Measurements from ENCODE around the gene ZG16. TPM values are rescaled to one million over a fixed set of nuclear protein-coding genes. Genes with fewer than 3 reads are reported as not detected.
"Not testable (repeated sequence)": the region's sequence is repeated elsewhere in the genome, so short reads cannot be mapped to it uniquely, and the experiment has no call there.

The ZG16 gene
- total and polyA plus RNA-seq, 9 donors: 0.05 to 0.13 TPM; not detected in 7

GRCh38 chr16:29739927-29740629 lies 38.0 kb upstream of the ZG16 start:
- 83% methylated on average over 2 of the region's 6 CpGs for WGBS (ENCODE audit: insufficient coverage)
- not testable (repeated sequence) for H3K4me3 ChIP-seq (ENCODE audit: low read length); H3K9me3 ChIP-seq (replicated peaks; ENCODE audit: control insufficient read depth, low read depth, low read length); H3K36me3 ChIP-seq (ENCODE audit: control insufficient read depth, insufficient read depth, low read length); H3K4me1 ChIP-seq (ENCODE audit: control insufficient read depth, insufficient read depth, low read length); DNase-seq; H3K27me3 ChIP-seq (ENCODE audit: control insufficient read depth, insufficient read depth, low read length); H3K27ac ChIP-seq (ENCODE audit: low read length)

GRCh38 chr16:29740630-29741015 lies 37.4 kb upstream of the ZG16 start:
- 67% methylated on average over 3 of the region's 11 CpGs for WGBS (ENCODE audit: insufficient coverage)
- H3K27me3 ChIP-seq (ENCODE audit: control insufficient read depth, insufficient read depth, low read length); H3K27ac ChIP-seq (ENCODE audit: low read length); H3K36me3 ChIP-seq (ENCODE audit: control insufficient read depth, insufficient read depth, low read length); H3K4me1 ChIP-seq (ENCODE audit: control insufficient read depth, insufficient read depth, low read length); H3K4me3 ChIP-seq (ENCODE audit: low read length); H3K9me3 ChIP-seq (replicated peaks; ENCODE audit: control insufficient read depth, low read depth, low read length); DNase-seq: not testable (repeated sequence)

- H3K27ac ChIP-seq (ENCODE audit: low read length): no peak overlapping the region
- H3K4me1 ChIP-seq (ENCODE audit: control insufficient read depth, insufficient read depth, low read length): no peaks in the 10 kb centered on the region
- no peak for DNase-seq
- H3K9me3 ChIP-seq (replicated peaks; ENCODE audit: control insufficient read depth, low read depth, low read length): no peaks in the 10 kb centered on the region
- H3K4me3 ChIP-seq (ENCODE audit: low read length): no peak overlapping the region
- WGBS (ENCODE audit: insufficient coverage): 71% methylated on average over 2 of the region's 7 CpGs
- H3K36me3 ChIP-seq (ENCODE audit: control insufficient read depth, insufficient read depth, low read length): no peaks in the 10 kb centered on the region
- H3K27me3 ChIP-seq (ENCODE audit: control insufficient read depth, insufficient read depth, low read length): no peaks in the 10 kb centered on the region
These were observed 35.3 kb upstream of the ZG16 start for GRCh38 chr16:29742683-29743275.

- WGBS (ENCODE audit: insufficient coverage): no CpG with 5 or more reads among the region's 5 CpGs
- Histone ChIP-seq H3K4me1 (ENCODE audit: control insufficient read depth, insufficient read depth, low read length) (no peaks in the 10 kb centered on the region), H3K27me3 (ENCODE audit: control insufficient read depth, insufficient read depth, low read length) (no peaks in the 10 kb centered on the region), H3K36me3 (ENCODE audit: control insufficient read depth, insufficient read depth, low read length) (no peaks in the 10 kb centered on the region), H3K4me3 (ENCODE audit: low read length) (no peak overlapping the region), H3K9me3 (replicated peaks; ENCODE audit: control insufficient read depth, low read depth, low read length) (no peaks in the 10 kb centered on the region), H3K27ac (ENCODE audit: low read length) (no peak overlapping the region)
- no peak for DNase-seq
These were observed 34.6 kb upstream of the ZG16 start for GRCh38 chr16:29743475-29743826.

- Histone ChIP-seq H3K4me1 (ENCODE audit: control insufficient read depth, insufficient read depth, low read length) (no peaks in the 10 kb centered on the region), H3K4me3 (ENCODE audit: low read length) (no peak overlapping the region), H3K27ac (ENCODE audit: low read length) (no peak overlapping the region), H3K36me3 (ENCODE audit: control insufficient read depth, insufficient read depth, low read length) (no peaks in the 10 kb centered on the region), H3K9me3 (replicated peaks; ENCODE audit: control insufficient read depth, low read depth, low read length) (no peaks in the 10 kb centered on the region), H3K27me3 (ENCODE audit: control insufficient read depth, insufficient read depth, low read length) (no peaks in the 10 kb centered on the region)
- DNase-seq: no peak
- 84% methylated on average over 16 of the region's 21 CpGs for WGBS (ENCODE audit: insufficient coverage)
These were observed 34.1 kb upstream of the ZG16 start for GRCh38 chr16:29743827-29744531.

- Histone ChIP-seq H3K4me3 (ENCODE audit: low read length) (no peak overlapping the region), H3K27me3 (ENCODE audit: control insufficient read depth, insufficient read depth, low read length) (no peaks in the 10 kb centered on the region), H3K9me3 (replicated peaks; ENCODE audit: control insufficient read depth, low read depth, low read length) (no peaks in the 10 kb centered on the region), H3K4me1 (ENCODE audit: control insufficient read depth, insufficient read depth, low read length) (no peaks in the 10 kb centered on the region), H3K27ac (ENCODE audit: low read length) (no peak overlapping the region), H3K36me3 (ENCODE audit: control insufficient read depth, insufficient read depth, low read length) (no peaks in the 10 kb centered on the region)
- DNase-seq: no peak
- 86% methylated on average over 19 of the region's 20 CpGs for WGBS (ENCODE audit: insufficient coverage)
These were observed 33.4 kb upstream of the ZG16 start for GRCh38 chr16:29744541-29745101.

- peak; percentile 9 for DNase-seq
- WGBS (ENCODE audit: insufficient coverage): 70% methylated on average over 13 of the region's 16 CpGs
- H3K4me1 ChIP-seq (ENCODE audit: control insufficient read depth, insufficient read depth, low read length): no peaks in the 10 kb centered on the region
- H3K27ac ChIP-seq (ENCODE audit: low read length): no peak overlapping the region
- peak overlapping the region; percentile 31 for H3K4me3 ChIP-seq (ENCODE audit: low read length)
- H3K27me3 ChIP-seq (ENCODE audit: control insufficient read depth, insufficient read depth, low read length): no peaks in the 10 kb centered on the region
- no peaks in the 10 kb centered on the region for H3K36me3 ChIP-seq (ENCODE audit: control insufficient read depth, insufficient read depth, low read length)
- H3K9me3 ChIP-seq (replicated peaks; ENCODE audit: control insufficient read depth, low read depth, low read length): no peaks in the 10 kb centered on the region
These were observed 32.8 kb upstream of the ZG16 start for GRCh38 chr16:29745121-29745852.

GRCh38 chr16:29745853-29746345 lies 32.2 kb upstream of the ZG16 start, which contains the start of gene C16orf54:
Gene C16orf54, minus strand, starts transcription at chr16:29745990. Its CDS starts 1,039 bp downstream, at chr16:29744951.
- Histone ChIP-seq H3K4me3 (ENCODE audit: low read length) (peak within 1 kb of the TSS; percentile 31), H3K27ac (ENCODE audit: low read length) (no peak within 1 kb of the TSS), H3K36me3 (ENCODE audit: control insufficient read depth, insufficient read depth, low read length) (no peaks in the 10 kb centered on the region), H3K4me1 (ENCODE audit: control insufficient read depth, insufficient read depth, low read length) (no peaks in the 10 kb centered on the region), H3K27me3 (ENCODE audit: control insufficient read depth, insufficient read depth, low read length) (no peaks in the 10 kb centered on the region), H3K9me3 (replicated peaks; ENCODE audit: control insufficient read depth, low read depth, low read length) (no peaks in the 10 kb centered on the region)
- peak; percentile 67 for DNase-seq
- WGBS (ENCODE audit: insufficient coverage): 66% methylated on average over 12 of the region's 12 CpGs

GRCh38 chr16:29746518-29746917 lies 31.5 kb upstream of the ZG16 start:
- 70% methylated on average over 3 of the region's 4 CpGs for WGBS (ENCODE audit: insufficient coverage)
- not testable (repeated sequence) for H3K4me1 ChIP-seq (ENCODE audit: control insufficient read depth, insufficient read depth, low read length); H3K36me3 ChIP-seq (ENCODE audit: control insufficient read depth, insufficient read depth, low read length); H3K27me3 ChIP-seq (ENCODE audit: control insufficient read depth, insufficient read depth, low read length); H3K27ac ChIP-seq (ENCODE audit: low read length); H3K4me3 ChIP-seq (ENCODE audit: low read length); DNase-seq; H3K9me3 ChIP-seq (replicated peaks; ENCODE audit: control insufficient read depth, low read depth, low read length)

Measured in muscle of leg (tissue), 11 donors.